HG02852 (cell line): ENCODE data around the gene OR5B2.
"Not testable (repeated sequence)": the region's sequence is repeated elsewhere in the genome, so short reads cannot be mapped to it uniquely, and the experiment has no call there.

Experiments used
- ATAC-seq: cut with Tn5 transposase; IDR thresholded peaks from one replicate; pipeline ENCODE4 v1.9.1; 2021; ENCODE audit warnings: mild to moderate bottlenecking, moderate library complexity; ENCODE audit not compliant: unreplicated experiment

The OR5B2 gene

DNA sequence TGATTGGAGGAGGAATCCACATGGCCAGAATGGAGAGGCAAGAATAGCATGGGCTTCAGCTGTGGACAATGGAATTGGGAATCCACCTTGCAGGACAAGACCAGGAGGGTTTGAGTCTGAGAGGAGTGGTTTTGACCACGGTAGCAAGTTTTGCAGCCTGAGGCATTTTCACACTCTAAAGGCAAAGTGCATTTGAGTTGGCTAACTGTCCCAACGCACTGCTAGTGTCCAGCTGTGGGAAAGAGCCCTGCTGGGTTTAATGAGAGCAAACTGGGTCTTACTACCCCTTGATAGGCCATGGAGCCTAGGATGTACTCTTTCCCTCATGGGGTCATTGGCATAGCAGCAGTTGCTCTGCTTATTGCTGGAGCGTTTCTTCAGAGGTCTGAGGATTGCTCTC is at the start of gene OR5B2:
Gene OR5B2 (minus strand): TSS at position 101 of the 400 bp plus-strand sequence. CDS start 4,860 bp downstream, outside the sequence.
- ATAC-seq, result no peak

DNA sequence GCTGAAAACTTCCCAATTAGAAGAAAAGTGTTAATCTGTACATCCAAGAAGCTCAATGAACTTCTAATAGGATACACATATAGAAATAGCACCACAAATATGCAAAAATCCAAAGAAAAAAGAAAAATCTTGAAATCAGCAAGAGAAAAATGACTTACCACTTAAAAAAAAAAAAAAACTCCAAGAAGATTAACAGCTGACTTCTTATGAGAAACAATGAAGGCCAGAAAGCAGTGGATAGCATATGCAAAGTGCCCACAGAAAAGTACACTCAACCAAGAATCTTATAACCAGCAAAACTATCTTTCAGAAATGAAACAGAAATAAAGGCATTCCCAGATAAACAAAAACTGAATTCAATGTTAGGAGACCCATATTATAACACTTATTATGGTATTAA is 44.0 kb upstream of the OR5B2 start:
- ATAC-seq, result no peak

DNA sequence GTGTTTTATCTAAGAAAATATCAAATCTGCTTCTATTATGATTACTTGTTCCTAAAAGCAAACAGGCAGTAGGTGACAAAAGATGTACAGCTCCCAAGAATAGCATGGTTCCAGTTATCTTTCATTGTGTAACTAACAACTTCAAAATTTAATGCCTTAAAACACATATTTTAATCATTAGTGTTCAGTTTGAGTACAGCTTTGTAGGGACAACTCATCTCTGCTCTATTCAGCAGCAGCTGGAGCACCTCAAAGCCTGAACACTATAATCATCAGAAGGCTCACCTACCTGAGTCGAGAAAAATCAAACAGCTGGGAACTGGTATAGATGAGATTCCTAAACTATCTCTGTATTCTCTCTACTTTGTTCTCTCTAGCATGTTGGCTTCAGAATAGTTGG is 38.4 kb upstream of the OR5B2 start:
- ATAC-seq, result no peak

DNA sequence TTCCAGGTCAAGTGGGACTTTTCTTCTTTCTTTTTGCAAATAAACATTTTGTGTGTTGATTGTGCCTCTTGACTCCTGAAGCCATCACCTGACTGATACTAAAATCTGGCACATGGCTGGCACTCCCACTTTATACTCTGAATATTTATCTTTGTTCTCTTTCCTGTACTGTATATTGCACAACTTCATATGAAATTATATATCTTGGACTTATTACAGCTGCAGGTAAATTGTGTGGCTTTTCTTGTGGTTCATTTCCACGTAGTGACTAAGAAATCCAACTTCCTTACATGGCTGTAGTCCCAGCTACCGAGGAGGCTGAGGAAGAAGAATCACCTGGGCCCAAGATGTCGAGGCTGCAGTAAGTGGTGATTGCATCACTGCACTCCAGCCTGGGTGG is 37.8 kb upstream of the OR5B2 start:
- no peak for ATAC-seq

DNA sequence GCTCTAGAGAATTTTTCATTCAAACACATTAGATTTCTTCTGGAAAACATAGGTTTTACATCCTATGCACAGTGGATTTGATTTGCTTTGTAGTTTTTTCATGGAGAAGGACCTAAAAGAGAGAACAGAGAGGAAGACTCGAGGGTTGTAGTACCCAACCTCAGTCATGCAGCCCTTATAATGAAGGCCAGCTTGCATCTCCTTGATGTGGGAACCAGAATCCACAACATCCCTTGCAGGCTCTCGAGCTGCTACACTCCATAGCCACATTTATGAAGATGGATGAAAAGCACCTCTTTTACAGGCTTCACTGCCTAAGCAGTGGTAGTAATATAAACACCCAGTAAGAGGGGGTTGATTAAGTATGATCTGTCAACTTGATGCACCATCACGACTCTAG is 23.7 kb upstream of the OR5B2 start:
- ATAC-seq, result no peak

DNA sequence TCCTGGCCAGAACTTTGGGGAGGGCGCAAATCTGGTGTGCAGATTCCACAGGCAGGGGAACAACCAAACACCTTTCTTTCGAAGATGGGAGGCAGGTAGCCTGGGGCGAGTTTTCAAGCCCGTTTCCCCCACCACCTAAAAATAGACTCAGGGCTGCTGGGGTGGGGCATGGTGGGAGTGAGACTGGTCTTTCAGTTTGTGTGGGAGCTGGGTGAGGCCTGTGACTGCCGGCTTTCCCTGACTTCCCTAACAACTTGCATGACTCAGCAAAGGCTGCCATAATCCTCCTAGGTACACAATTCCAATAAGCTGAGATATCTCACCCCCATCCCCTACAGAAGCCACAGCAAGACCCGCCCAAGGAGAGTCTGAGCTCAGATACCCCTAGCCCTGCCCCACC is 18.4 kb upstream of the OR5B2 start:
- no peak for ATAC-seq

DNA sequence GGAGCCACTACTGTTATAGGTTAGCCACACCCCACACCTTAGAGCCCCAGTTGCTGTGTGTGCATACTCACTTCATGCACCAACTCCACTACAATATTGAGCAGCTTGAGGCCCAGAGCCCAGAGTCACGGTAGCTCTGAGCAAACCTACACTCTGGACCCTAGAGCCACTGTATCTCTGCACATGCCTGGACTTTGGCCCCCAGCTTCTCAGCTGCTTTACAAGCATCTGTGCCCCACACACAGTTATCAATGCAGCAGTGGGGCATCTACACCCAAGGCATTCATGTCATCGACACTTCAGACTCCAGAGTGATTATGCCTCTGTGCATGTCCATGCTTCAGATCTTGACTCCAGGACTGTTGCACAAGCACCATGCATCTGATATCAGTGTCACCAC is 16.4 kb upstream of the OR5B2 start:
- no peak for ATAC-seq

DNA sequence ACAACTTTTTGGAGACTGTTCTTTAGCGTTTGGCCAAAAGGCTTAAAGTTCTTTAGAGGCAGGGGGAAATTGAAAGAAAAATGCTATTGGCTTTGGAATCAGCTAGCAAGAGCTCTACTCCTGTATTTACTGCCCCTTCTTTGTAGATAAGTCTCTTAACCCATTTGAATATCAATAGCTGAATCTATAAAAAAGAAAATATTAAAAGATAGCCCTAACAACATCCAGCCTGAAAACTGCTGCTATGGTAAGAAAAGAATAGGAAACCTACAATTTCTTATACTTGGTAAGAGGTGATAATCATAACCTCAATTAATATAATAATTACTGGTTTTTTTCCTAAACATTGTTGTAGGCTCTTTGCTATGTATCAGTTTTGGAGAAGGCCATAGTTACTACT is 14.2 kb upstream of the OR5B2 start, which contains the start of gene OR5B12:
Gene OR5B12 (minus strand): TSS at position 101 of the 400 bp plus-strand sequence. CDS start 2,085 bp downstream, outside the sequence.
- ATAC-seq, result no peak

DNA sequence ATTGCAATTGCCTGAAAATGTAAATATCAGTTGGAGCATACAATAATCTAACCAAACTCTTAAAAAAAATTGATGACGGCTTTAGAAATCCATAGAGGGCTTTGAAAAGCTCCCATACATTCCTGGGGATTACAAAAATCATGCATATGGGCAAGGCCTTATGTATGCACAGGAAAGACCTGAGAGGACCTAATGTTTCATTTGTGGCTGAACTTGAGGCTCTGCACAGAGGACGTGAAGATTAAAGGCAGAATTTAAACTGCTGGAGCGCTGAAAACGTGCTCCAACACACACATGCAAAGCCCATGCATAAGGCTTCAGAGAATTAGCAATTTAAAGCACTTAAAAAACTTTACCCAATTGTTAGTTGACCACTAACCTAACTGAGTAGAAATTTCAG is 10.6 kb upstream of the OR5B2 start:
- ATAC-seq, result no peak

DNA sequence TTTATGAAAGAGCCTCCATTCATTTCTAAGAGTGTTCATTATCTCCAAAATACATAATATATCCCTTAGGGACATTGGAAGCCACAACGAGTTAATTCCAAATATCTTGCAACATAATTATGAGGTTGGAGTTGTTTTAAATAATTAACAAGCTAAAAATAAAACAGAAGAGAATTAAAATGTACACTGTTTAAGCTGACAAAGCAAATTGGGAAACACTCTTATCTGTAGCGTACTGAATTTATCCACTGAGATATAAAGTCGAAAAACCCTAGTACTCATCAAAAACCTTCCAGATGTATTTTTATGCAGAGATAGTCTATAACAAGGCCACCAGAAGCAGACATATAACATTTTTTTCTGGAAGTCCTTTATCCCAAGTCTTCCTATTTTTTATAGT is 6.3 kb upstream of the OR5B2 start:
- no peak for ATAC-seq

DNA sequence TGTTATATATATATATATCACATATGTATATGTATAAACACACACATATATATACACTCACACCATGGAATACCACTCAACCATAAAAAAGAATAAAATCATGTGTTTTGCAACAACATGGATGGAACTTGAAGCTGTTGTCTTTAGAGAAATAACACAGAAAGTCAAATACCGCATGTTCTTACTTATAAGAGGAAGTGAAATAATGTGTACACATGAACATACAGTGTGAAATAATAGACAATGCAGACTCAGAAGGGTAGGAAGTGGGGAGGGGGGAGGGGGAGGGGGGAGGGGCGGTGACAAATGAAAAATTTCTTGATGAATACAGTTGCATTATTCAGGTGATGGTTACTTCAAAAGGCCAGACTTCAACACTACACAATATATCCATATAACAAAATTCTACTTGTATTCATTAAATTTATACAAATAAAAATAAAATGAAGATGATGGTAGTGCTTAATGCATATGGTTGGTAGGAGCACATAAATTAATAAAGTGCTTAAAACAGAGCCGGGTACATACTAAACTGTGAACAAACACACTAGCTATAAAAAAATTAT is 5.8 kb upstream of the OR5B2 start:
- no peak for ATAC-seq

DNA sequence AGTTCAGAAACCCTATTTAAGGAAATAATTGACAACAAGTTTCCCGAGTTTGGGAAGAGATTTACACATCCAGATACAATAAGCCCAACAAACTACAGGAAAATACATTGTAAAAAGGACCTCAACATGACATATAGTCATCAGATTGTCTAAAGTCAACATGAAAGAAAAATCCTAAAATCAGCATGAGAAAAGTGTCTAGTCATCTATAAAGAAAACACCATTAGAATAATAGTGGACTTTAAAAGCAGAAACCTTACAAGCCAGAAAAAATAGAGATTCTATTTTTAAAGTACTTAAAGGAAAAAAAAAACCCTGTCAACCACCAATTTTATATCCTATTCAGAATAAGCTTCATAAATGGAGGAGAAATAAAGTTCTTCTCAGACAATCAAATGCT is 1.4 kb upstream of the OR5B2 start:
- no peak for ATAC-seq

DNA sequence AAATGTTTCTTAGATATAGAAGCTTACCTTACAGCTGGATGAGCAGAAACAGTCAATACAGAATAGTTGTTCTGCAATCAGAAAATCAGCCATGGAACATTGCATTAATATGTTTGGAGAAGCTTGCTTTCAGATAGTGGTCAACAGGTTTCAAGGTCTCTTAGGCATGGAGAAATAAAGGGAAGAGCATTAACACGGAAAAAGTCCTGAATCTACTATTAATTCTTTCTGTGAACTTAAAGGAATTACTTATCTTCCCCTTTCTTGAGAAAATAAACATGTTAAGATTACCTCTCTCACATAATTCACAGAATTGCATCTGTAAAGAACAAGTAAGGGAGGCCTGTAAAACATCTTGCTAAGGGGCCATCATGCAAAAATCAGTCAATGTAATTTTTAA is 21.1 kb downstream of the OR5B2 start, which contains the start of gene OR5B3:
Gene OR5B3 (minus strand): TSS at position 101 of the 400 bp plus-strand sequence. CDS start 3,465 bp downstream, outside the sequence.
- ATAC-seq, result no peak

DNA sequence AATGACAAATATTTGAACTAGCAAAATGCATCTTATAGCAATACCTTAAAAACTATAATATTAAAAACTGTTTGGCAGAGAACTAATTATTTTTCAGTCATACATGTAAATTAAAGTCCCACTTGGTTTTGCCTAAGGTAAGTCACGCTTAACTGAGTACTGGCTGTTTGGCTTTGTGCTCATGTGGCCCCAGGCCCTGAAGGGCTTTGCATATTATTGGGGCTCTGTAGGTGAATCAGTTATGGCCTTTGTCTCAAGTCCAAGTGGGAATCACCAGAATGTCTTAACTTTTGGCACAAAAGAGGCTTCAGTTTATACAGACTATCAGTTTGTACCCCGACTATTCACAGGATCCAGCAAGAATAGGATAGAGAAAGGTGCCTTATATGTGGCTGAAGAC is 28.3 kb downstream of the OR5B2 start:
- not testable (repeated sequence) for ATAC-seq

DNA sequence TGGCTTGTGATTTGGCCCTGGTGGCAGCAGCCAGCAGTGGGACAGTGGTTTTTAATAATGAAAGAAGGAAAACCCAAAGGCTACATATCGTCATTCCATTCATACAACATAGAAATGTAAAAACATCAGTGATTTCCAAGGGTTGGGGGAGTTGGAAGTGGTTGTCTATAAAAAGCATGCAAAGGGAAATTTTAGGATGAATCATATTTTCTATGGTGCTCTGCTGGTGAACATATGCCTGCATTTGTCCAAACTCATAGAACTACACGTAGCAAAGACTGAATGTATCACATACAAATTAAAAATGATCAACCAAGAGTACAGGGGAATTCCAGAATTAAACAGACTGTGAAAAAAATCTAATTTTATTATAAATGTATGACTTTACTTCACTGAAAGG is 32.3 kb downstream of the OR5B2 start:
- no peak for ATAC-seq

DNA sequence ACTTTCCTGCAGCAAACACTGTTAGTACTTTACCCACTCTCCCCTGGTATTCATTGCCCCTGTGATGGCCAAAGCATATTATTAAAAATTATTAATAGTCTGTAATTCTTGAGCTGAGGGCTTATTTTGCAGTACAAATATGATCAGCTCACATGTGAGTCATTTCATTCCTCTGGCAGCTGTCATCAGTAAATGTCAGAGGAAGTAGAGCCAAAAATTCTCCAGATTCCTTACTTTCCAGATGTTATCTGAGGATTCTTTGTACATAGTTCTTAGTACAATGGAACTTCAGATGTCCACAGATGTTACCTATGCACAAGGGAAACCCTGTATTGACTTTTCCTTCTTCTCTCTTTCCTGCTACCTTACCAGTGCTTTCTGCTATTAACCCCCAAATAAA is 33.7 kb downstream of the OR5B2 start:
- ATAC-seq, result no peak

DNA sequence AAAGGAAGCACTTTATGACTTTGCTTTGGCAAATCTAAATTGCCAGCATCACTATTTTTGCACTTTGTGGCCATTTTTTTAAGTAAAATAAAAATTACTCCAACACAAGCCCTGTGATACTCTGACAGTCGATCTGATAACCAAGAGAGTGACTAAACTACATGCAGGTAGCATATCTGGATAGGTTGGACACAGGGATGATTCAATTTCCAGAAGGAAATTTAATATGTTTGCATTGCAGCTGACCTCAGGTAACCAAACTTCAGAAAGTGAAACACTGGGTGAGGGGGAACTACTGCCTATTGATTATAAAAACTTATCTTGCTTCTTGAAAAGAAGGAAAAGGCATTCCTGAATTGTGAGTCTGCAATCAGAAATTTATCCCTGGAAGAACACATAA is 35.2 kb downstream of the OR5B2 start:
- no peak for ATAC-seq

DNA sequence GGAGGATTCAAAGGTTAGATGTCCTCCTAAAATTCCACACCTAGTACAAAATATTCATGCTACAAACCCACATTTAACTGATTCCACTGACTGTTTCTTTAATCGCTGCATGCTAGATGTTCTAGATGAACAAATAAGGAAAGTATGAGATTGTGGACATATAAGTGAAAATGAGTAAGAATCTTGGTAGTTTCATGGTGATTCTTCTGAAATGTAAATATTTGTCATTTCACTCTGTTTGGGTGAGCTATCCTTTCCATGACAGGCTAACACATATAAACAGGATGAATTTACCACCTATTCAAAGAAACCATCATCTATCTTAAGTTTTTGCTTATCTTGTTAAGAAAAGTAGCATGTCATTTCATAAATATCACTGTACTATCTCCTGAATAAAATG is 36.0 kb downstream of the OR5B2 start:
- no peak for ATAC-seq

DNA sequence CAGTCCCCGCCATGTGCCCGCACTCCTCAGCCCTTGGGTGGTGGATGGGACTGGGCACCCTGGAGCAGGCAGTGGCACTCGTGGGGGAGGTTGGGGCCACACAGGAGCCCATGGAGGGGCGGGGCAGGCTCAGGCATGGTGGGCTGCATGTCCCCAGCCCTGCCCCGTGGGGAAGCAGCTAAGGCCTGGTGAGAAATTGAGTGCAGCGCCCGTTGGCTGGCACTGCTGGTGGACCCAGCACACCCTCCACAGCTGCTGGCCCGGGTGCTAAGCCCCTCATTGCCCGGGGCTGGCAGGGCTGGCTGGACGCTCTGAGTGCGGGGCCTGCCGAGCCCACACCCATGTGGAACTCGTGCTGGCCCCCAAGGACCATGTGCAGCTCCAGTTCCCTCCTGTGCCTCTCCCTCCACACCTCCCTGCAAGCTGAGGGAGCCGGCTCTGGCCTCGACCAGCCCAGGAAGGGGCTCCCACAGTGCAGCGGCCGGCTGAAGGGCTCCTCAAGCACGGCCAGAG is 37.3 kb downstream of the OR5B2 start:
- ATAC-seq, result no peak
